Activated T-cell treated with anti-CD3 and anti-CD28 coated beads, Interleukin-2, amount 50 U/mL, for 4 hours (primary cell): Measurements from ENCODE around the gene COL18A1. TPM values are rescaled to one million over a fixed set of nuclear protein-coding genes. Genes with fewer than 3 reads are reported as not detected.
"Not testable (repeated sequence)": the region's sequence is repeated elsewhere in the genome, so short reads cannot be mapped to it uniquely, and the experiment has no call there.

ENCODE experiments used
- ATAC-seq, 2 donors: fragments of 200-7000 bp; cut with Tn5 transposase; one replicate each; pipeline ENCODE4 v1.10.0; 2021
- DNase-seq: peaks from one replicate; pipeline ENCODE4 v3.0.0-alpha.2; 2020
- H3K27me3 Mint-ChIP-seq: one replicate; pipeline ENCODE4 v1.8.0; 2021; ENCODE audit warnings: low read depth, mixed read lengths
- H3K36me3 Mint-ChIP-seq: one replicate; pipeline ENCODE4 v1.8.0; 2022; ENCODE audit warnings: mixed read lengths; ENCODE audit not compliant: insufficient read depth
- H3K4me1 Mint-ChIP-seq: one replicate; pipeline ENCODE4 v1.8.0; 2021; ENCODE audit warnings: low read depth, mixed read lengths
- H3K4me3 Mint-ChIP-seq: one replicate; pipeline ENCODE4 v1.8.0; 2021; ENCODE audit warnings: mild to moderate bottlenecking, moderate library complexity, mixed read lengths
- H3K9me3 Mint-ChIP-seq: one replicate; pipeline ENCODE4 v1.8.0; 2021; ENCODE audit warnings: mixed read lengths
- total RNA-seq, 3 donors: library from RNA; stranded (reverse); gene quantifications; one replicate each; pipeline ENCODE4 v1.2.1, GENCODE V29; 2021

Gene COL18A1
- total RNA-seq, 3 donors from 2014 or later: 15.0 to 19.9 (median 15.4) TPM

- Mint-ChIP-seq H3K27me3 (no peaks in the 10 kb centered on the region), H3K4me3 (no peak overlapping the region), H3K4me1 (peaks cover 4% of the 10 kb centered on the region), H3K9me3 (no peaks in the 10 kb centered on the region), H3K36me3 (no peaks in the 10 kb centered on the region)
- ATAC-seq (no peak), DNase-seq (no peak)
Observed at GRCh38 chr21:45436351-45437065, 31.5 kb downstream of the COL18A1 start.

GRCh38 chr21:45437844-45438243 lies 32.9 kb downstream of the COL18A1 start:
- H3K36me3 Mint-ChIP-seq, H3K4me1 Mint-ChIP-seq, H3K9me3 Mint-ChIP-seq, ATAC-seq, DNase-seq, H3K4me3 Mint-ChIP-seq, H3K27me3 Mint-ChIP-seq: not testable (repeated sequence)

DNA sequence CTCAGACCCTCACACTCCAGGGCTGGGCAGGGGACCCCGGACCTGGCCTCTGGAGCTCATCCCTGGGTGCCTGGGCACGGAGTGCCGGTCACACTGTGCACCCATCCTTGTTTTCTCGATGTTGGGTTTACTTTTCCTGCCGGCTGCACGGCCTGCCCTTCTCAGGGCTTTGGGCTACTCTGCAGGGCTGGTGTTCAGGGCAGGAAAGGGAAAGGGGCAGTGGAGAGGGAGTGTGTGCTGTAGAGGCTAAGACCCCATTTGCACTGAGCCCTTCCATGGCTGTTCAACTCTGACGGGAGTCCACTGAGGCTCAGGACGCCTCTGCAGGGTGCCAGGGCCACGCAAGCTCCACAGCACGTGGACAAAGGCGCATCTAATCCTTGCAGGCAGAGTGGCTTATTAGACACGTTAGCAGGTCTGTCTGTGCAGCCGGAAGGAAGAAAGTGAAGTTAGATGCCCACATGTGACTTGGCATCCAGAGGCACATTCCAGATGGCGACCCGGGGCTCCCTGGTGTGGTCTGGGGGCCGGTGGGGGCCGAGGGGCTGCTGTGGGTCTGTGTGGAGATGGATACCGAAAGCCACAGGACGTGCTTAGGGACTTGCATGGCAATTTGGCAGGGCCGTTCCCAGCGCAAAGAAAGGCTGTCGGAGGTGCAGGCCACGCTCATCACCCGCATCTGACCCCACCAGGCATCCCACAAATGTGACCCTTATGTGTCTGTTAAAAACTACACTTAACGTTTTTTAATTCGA lies 33.6 kb downstream of the COL18A1 start:
- Mint-ChIP-seq H3K36me3 (no peaks in the 10 kb centered on the region), H3K27me3 (no peaks in the 10 kb centered on the region), H3K4me1 (peaks cover 4% of the 10 kb centered on the region), H3K9me3 (no peaks in the 10 kb centered on the region), H3K4me3 (no peak overlapping the region)
- ATAC-seq (no peak), DNase-seq (no peak)

- Mint-ChIP-seq H3K36me3 (no peaks in the 10 kb centered on the region), H3K4me3 (peak overlapping the region; percentile 56), H3K4me1 (peaks cover 6% of the 10 kb centered on the region), H3K27me3 (peaks cover 2% of the 10 kb centered on the region), H3K9me3 (no peaks in the 10 kb centered on the region)
- ATAC-seq (peak; percentile 91 to 95), DNase-seq (peak; percentile 85)
Observed at GRCh38 chr21:45439161-45439872, 34.4 kb downstream of the COL18A1 start.

DNA sequence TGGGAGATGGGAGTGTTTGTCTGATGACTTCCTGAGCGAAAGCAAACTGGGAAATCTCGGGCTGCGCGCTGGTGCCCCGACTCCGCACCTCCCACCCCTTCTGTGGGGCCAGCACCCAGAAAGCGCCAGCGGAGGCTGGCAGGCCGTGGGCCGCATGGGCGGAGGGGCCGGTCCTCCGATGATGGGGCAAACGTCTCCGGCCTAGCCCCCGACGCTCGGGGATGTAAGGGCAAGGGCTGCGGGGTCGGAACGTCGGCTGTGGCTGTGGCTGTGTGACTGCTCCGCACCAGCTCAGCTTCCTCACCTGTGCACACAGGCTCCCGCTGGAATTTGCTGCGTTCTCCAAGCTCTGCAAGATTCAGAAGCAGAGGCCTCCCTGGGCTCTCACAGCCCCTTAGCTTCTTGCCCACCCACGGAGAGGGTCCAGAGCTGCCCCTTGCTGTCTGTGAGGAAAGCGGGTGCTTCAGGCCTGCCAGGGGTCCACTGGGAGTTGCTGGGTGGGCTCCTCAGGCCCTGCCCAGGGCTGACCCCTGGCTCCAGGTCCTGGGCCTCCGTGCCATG lies 35.0 kb downstream of the COL18A1 start:
- no peak for DNase-seq
- peaks cover 6% of the 10 kb centered on the region for H3K4me1 Mint-ChIP-seq

DNA sequence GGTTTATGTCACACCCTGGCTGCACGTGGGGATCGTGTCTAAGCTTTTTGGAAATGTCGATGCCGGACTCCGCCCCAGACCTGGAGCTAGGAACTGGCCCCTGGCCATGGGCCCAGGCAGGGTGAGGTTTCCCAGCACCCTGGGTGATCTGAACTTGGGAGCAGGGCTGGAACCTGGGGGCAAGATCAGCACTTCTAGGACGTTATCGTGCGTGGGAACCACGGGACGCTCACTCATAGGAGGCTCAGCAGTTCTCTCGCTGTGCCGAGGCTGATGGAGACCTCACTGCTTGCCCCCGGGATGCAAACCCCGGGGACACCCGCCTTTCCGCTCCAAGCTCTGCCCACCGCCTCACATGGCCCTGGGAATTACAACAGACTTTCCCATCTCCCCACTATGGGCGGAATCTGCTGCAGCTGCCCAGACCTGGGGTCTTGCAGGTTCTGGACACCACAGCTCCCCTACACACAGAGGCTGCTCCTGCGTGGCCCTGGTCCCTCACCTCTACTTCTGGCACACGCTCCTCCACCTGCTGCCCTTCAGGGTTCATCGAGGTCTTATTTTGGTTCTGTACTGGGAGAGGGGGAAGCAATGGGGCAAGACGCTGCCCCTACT lies 35.9 kb downstream of the COL18A1 start:
- H3K9me3 Mint-ChIP-seq: no peaks in the 10 kb centered on the region
- ATAC-seq (no peak), DNase-seq (no peak)
- H3K36me3 Mint-ChIP-seq: no peaks in the 10 kb centered on the region
- H3K4me3 Mint-ChIP-seq: no peak overlapping the region
- peaks cover 6% of the 10 kb centered on the region for H3K4me1 Mint-ChIP-seq
- peaks cover 7% of the 10 kb centered on the region for H3K27me3 Mint-ChIP-seq

More for the DNA sequence above, 35.0 kb downstream of the COL18A1 start:
- H3K4me3 Mint-ChIP-seq: no peak overlapping the region
- no peak for ATAC-seq
- no peaks in the 10 kb centered on the region for H3K9me3 Mint-ChIP-seq
- H3K27me3 Mint-ChIP-seq: peaks cover 2% of the 10 kb centered on the region
- no peaks in the 10 kb centered on the region for H3K36me3 Mint-ChIP-seq

GRCh38 chr21:45441431-45442255 lies 36.7 kb downstream of the COL18A1 start:
- no peak for DNase-seq
- Mint-ChIP-seq H3K36me3 (no peaks in the 10 kb centered on the region), H3K9me3 (no peaks in the 10 kb centered on the region), H3K4me3 (no peak overlapping the region), H3K4me1 (peaks cover 6% of the 10 kb centered on the region), H3K27me3 (peaks cover 7% of the 10 kb centered on the region)
- no peak for ATAC-seq

- Mint-ChIP-seq H3K4me1 (peaks cover 6% of the 10 kb centered on the region), H3K4me3 (no peak overlapping the region), H3K9me3 (no peaks in the 10 kb centered on the region), H3K27me3 (peaks cover 7% of the 10 kb centered on the region), H3K36me3 (no peaks in the 10 kb centered on the region)
- ATAC-seq (no peak), DNase-seq (no peak)
Observed at GRCh38 chr21:45442276-45442675, 37.3 kb downstream of the COL18A1 start.

- not testable (repeated sequence) for H3K4me1 Mint-ChIP-seq, H3K4me3 Mint-ChIP-seq, DNase-seq, H3K36me3 Mint-ChIP-seq, H3K27me3 Mint-ChIP-seq, H3K9me3 Mint-ChIP-seq, ATAC-seq
Observed at GRCh38 chr21:45442686-45443594, 38.0 kb downstream of the COL18A1 start.

DNA sequence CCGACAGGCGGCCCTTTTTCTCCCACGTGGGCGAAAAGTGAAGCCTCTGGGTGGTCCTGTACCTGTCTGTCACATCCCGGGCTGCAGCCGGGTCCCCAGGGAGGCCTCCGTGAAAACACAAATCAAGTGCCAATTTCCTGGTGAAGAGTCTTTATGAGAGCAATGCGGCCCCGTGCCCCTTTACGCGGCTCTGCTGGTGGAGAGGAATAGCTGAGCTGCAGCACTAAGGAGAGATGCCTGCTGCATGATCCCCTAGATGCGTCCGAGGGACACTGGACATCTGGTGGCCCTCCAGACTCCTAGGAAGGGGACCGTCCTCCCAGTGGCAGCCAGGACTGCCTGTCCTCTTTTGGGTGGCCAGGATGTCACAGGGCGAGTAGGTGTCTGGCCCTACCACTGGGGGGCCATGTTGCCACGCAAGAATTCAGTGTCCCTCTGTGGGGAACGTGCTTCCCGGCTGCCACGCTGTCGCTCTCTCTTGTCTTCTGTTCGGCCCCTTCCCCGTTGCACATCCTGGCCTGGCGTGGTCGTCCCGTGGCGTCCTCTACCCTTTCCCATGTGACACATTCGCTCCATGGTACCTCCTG lies 38.7 kb downstream of the COL18A1 start:
- no peak for DNase-seq
- H3K4me3 Mint-ChIP-seq: no peak overlapping the region
- peaks cover 6% of the 10 kb centered on the region for H3K4me1 Mint-ChIP-seq
- no peaks in the 10 kb centered on the region for H3K36me3 Mint-ChIP-seq
- no peaks in the 10 kb centered on the region for H3K9me3 Mint-ChIP-seq
- H3K27me3 Mint-ChIP-seq: peaks cover 9% of the 10 kb centered on the region
- no peak for ATAC-seq

GRCh38 chr21:45444385-45444784 lies 39.4 kb downstream of the COL18A1 start:
- Mint-ChIP-seq H3K36me3 (no peaks in the 10 kb centered on the region), H3K4me3 (no peak overlapping the region), H3K27me3 (peaks cover 9% of the 10 kb centered on the region), H3K9me3 (no peaks in the 10 kb centered on the region), H3K4me1 (peaks cover 3% of the 10 kb centered on the region)
- ATAC-seq: no peak
- DNase-seq: no peak

GRCh38 chr21:45445369-45445768 lies 40.4 kb downstream of the COL18A1 start:
- Mint-ChIP-seq H3K27me3 (peaks cover 9% of the 10 kb centered on the region), H3K9me3 (no peaks in the 10 kb centered on the region), H3K36me3 (no peaks in the 10 kb centered on the region), H3K4me3 (no peak overlapping the region), H3K4me1 (peaks cover 2% of the 10 kb centered on the region)
- no peak for ATAC-seq
- DNase-seq: no peak
